Peyer's patch (tissue), 4 donors: ENCODE measurements around the gene PAGE2.

Experiments
- POLR2A ChIP-seq, 2 donors: fragments of 450-650 bp; IDR thresholded peaks; one replicate each; pipeline ENCODE4 v1.5.1; 2017; ENCODE audit warnings: antibody characterized with exemption in 2 of 2, mild to moderate bottlenecking in 2 of 2, moderate library complexity in 2 of 2
- TF ChIP-seq, protein P1 (sequence below), 6 experiments: fragments of 450-650 bp in 4 of 6; fragments of 200-600 bp in 2 of 6; sonication (generic) in 1 of 6; IDR thresholded peaks; one replicate each; pipeline ENCODE4 v1.5.1; 2017 to 2019; ENCODE audit warnings: antibody characterized with exemption in 6 of 6, mild to moderate bottlenecking in 3 of 6, moderate library complexity in 1 of 6

GRCh38 chrX:55099162-55099561, 10.3 kb downstream of the PAGE2 start:
- TF ChIP-seq, protein P1, sequence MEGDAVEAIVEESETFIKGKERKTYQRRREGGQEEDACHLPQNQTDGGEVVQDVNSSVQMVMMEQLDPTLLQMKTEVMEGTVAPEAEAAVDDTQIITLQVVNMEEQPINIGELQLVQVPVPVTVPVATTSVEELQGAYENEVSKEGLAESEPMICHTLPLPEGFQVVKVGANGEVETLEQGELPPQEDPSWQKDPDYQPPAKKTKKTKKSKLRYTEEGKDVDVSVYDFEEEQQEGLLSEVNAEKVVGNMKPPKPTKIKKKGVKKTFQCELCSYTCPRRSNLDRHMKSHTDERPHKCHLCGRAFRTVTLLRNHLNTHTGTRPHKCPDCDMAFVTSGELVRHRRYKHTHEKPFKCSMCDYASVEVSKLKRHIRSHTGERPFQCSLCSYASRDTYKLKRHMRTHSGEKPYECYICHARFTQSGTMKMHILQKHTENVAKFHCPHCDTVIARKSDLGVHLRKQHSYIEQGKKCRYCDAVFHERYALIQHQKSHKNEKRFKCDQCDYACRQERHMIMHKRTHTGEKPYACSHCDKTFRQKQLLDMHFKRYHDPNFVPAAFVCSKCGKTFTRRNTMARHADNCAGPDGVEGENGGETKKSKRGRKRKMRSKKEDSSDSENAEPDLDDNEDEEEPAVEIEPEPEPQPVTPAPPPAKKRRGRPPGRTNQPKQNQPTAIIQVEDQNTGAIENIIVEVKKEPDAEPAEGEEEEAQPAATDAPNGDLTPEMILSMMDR (IDR thresholded peaks at IDR 0.05): no peak
- TF ChIP-seq POLR2A (IDR thresholded peaks at IDR 0.05): no peak
